22Rv1 (cell line): ENCODE results near the gene SNAI1.

Source experiments
- H3K27ac ChIP-seq: fragments of 450-650 bp; 2 replicates; pipeline ENCODE4 v1.5.1; 2017
- ZFX ChIP-seq: fragments of 450-650 bp; IDR thresholded peaks from 2 replicates; pipeline ENCODE4 v1.6.1; 2017; ENCODE audit warnings: antibody characterized with exemption, borderline replicate concordance
- TF ChIP-seq, protein P1 (sequence below): fragments of 450-650 bp; IDR thresholded peaks from 2 replicates; pipeline ENCODE4 v1.5.1; 2017; ENCODE audit warnings: mild to moderate bottlenecking

SNAI1 gene

DNA sequence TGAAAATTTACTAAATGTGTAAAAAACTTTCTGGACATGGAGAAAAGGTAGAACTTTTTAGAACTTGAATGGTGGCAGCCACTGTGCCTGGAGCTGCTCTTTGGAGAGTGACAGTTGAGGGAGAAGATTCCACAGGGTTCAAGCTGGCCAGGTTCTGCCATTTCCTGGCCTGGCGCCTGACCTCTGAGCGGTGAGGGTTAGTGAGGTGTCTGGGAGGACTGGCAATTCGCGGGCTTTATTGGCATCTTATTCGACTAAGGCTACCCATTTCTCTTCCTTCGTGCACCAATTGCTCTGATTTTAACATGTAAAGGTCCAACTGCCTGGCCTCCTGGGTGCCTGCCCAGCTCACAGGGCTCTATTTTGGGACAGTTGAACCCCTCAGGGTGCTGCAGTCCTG lies 2.4 kb downstream of the SNAI1 start:
- H3K27ac ChIP-seq = no peak overlapping the region
- no peak for TF ChIP-seq ZFX
- TF ChIP-seq, protein P1, sequence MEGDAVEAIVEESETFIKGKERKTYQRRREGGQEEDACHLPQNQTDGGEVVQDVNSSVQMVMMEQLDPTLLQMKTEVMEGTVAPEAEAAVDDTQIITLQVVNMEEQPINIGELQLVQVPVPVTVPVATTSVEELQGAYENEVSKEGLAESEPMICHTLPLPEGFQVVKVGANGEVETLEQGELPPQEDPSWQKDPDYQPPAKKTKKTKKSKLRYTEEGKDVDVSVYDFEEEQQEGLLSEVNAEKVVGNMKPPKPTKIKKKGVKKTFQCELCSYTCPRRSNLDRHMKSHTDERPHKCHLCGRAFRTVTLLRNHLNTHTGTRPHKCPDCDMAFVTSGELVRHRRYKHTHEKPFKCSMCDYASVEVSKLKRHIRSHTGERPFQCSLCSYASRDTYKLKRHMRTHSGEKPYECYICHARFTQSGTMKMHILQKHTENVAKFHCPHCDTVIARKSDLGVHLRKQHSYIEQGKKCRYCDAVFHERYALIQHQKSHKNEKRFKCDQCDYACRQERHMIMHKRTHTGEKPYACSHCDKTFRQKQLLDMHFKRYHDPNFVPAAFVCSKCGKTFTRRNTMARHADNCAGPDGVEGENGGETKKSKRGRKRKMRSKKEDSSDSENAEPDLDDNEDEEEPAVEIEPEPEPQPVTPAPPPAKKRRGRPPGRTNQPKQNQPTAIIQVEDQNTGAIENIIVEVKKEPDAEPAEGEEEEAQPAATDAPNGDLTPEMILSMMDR = no peak

DNA sequence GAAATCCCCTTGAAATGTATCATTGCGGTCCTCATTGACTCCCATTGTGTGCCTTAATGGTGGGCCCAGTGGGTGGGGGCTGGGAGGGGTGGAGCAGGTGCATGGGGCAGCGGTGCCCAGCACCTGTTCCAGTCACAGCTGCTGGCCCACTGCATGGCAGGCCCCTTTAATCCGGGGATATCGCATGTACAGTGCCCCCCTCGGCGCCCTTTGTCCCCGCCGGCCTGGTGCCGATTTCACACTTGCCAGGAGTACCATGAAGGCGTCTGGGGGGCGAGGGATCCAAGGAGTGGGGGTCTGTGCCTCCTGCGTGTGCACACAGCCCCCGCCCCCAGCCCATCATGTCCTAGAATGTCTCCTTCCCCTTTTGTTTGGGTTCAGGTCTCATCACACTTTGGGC lies 2.8 kb downstream of the SNAI1 start:
- no peak overlapping the region for H3K27ac ChIP-seq
- TF ChIP-seq, protein P1 = no peak
- no peak for TF ChIP-seq ZFX

DNA sequence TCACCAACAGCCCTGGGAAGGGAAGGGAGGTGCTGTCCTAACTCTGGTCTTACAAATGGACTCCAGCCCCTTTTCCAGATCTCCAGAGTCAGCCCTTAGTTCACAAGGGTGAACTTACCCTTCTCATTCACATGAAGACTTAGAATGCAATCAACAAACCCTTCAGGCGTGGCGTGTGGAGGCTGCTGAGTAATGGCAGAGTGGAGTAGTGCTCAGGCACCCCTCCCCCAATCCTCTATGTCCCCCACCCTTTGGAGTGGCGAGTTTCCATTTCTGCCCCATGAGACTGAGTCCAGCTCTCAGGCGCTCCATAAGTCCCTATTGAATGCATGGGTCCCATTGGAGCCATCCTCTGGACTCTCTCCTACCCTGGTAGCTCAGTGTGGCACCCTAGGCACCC lies 3.3 kb downstream of the SNAI1 start:
- no peak for TF ChIP-seq ZFX
- TF ChIP-seq, protein P1 = no peak
- no peak overlapping the region for H3K27ac ChIP-seq

DNA sequence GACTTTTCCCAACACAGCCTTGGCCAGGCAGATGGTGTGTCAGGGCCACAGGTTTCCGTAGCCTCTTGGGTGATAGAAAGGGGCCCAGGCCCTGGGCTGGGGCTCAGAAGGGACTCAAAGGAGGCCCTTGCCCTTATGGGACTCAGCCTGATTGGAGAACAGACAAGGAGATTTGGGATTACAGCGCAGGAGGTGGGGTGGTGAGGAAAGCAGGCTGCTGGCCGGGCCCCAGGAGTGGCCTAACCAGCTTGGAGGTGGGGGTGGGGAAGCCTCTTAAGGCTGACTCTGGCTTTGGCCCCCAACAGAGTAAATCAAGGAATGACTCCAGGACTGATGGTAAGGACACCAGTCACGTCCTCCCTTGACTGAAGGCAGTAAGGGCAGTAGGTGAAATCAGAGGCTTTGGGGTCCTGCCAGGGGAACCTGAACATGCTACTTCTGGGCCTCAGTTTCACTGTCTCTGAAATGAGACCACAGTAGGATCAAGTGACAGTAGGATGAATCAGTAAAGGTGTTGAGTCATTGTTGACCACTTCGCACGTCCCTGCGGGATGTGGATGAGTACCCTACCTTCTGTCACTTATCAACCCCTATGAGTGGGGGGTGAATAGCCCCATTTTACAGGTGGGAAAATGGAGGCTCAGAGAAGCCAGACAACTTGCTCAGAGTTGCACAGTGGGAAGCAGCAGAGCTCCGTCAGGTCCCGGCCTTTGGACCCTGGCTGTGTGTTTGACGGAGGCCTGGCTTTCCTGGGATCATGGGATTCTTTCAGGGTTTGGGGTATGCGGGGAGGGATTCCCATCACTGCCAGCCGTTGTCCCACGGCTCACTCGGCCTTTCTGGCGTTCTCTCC lies 4.5 kb downstream of the SNAI1 start:
- no peak for TF ChIP-seq ZFX
- TF ChIP-seq, protein P1 = no peak
- H3K27ac ChIP-seq = no peak overlapping the region

DNA sequence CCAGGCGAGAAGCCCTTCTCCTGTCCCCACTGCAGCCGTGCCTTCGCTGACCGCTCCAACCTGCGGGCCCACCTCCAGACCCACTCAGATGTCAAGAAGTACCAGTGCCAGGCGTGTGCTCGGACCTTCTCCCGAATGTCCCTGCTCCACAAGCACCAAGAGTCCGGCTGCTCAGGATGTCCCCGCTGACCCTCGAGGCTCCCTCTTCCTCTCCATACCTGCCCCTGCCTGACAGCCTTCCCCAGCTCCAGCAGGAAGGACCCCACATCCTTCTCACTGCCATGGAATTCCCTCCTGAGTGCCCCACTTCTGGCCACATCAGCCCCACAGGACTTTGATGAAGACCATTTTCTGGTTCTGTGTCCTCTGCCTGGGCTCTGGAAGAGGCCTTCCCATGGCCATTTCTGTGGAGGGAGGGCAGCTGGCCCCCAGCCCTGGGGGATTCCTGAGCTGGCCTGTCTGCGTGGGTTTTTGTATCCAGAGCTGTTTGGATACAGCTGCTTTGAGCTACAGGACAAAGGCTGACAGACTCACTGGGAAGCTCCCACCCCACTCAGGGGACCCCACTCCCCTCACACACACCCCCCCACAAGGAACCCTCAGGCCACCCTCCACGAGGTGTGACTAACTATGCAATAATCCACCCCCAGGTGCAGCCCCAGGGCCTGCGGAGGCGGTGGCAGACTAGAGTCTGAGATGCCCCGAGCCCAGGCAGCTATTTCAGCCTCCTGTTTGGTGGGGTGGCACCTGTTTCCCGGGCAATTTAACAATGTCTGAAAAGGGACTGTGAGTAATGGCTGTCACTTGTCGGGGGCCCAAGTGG lies 5.3 kb downstream of the SNAI1 start:
- H3K27ac ChIP-seq = no peak overlapping the region
- TF ChIP-seq ZFX = no peak
- TF ChIP-seq, protein P1 = no peak

DNA sequence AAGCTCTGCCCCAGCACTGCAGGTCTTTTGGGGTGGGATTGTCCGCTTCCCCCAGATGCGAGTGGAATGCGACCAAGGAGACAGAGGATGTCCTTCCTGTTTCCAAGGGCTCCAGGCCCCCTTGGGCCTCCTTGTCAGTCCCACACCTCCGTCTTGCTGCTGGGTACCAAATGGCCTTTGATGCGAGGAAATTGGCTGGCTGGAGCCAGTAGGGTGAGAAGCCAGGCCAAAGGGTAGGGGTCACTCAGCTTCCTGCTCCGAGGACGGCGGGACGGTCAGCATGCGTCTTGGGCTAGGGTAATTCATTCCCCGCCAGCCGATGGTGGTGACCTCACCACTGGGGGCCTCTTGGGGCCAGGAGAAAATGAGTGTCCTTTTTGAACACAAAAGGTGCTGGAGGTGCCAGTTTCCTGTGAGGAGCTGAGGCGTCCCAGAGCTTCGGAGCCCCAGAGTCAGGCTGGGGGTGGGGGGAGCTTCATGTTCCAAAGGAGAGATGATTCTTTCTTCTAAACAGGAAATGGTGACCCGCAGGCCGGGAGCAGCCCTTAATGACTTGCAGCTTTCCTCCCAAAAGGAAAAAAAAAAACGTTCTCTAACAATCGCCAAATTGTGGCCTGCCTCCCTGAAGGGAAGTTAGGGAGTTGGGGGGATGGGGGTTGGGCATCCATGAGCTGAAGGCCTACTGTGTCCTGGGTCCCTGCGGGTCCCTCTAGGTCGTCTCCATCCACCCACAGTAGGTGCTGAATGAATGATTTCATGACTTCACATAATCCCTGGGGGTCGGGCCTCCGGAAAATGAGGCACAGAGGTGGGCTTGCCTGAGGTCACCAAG lies 6.7 kb downstream of the SNAI1 start:
- no peak overlapping the region for H3K27ac ChIP-seq
- TF ChIP-seq, protein P1 = no peak
- TF ChIP-seq ZFX = no peak
